HG03432 (cell line): Measurements from ENCODE around the gene GCH1.
"Not testable (repeated sequence)": the region's sequence is repeated elsewhere in the genome, so short reads cannot be mapped to it uniquely, and the experiment has no call there.

Experiments
- ATAC-seq: cut with Tn5 transposase; IDR thresholded peaks from one replicate; pipeline ENCODE4 v1.9.1; 2021; ENCODE audit warnings: mild to moderate bottlenecking, moderate library complexity; ENCODE audit not compliant: unreplicated experiment

GCH1 gene

DNA sequence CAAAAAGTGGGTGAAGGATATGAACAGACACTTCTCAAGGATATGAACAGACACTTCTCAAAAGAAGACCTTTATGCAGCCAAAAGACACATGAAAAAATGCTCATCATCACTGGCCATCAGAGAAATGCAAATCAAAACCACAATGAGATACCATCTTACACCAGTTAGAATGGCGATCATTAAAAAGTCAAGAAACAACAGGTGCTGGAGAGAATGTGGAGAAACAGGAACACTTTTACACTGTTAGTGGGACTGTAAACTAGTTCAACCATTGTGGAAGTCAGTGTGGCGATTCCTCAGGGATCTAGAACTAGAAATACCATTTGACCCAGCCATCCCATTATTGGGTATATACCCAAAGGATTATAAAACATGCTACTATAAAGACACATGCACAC, 27.0 kb downstream of the GCH1 start:
- ATAC-seq, result not testable (repeated sequence)

- ATAC-seq, result not testable (repeated sequence)
These were observed 32.2 kb downstream of the GCH1 start for GRCh38 chr14:54870154-54871090.

- no peak for ATAC-seq
These were observed 35.6 kb downstream of the GCH1 start for GRCh38 chr14:54867011-54867410.

- no peak for ATAC-seq
These were observed 36.0 kb downstream of the GCH1 start for GRCh38 chr14:54866588-54866987.

- no peak for ATAC-seq
These were observed 38.1 kb downstream of the GCH1 start for GRCh38 chr14:54864526-54864925.

GRCh38 chr14:54857830-54858269, 44.8 kb downstream of the GCH1 start:
- ATAC-seq, result peak; percentile 81

GRCh38 chr14:54856152-54856551, 46.5 kb downstream of the GCH1 start:
- no peak for ATAC-seq

- peak; percentile 70 for ATAC-seq
These were observed 48.4 kb downstream of the GCH1 start for GRCh38 chr14:54854181-54854580.

DNA sequence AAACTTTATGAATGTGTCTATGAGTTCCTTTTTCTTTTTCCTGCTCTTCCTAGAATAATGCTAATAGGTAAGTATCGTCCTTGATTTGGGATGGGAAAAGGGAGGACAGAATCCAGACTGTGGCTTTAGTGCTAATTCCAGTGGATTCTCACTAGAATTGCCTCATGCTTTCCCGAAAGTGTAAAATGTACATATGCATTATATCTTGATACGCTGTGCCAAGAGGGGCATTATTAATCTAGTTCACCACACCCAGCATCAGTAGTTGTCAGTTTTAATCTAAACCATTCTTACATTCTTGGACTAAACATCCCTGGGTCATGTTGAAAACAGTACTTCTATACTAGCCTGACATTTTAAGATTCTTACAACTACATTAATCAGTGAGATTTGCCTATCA, 49.3 kb downstream of the GCH1 start:
- no peak for ATAC-seq

- ATAC-seq, result no peak
These were observed 50.4 kb downstream of the GCH1 start for GRCh38 chr14:54852215-54852614.

DNA sequence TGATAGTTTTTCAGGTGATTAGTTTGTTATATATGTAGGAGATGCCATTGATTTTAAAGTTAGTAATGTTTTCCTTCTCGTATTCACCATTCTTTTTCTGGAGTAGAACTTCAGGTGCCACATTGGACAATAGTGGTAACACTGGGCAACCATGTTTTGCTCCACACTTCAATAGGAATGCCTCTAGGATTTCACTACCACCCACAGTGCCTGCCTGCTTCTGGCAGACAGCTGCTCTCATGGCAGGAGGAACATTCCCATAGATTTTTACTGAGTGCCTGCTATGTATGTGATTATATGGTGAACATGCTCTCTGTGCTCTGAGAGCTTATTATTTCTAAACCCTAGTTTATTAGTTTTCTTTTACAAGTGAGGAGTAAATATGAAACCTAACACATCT, 53.7 kb downstream of the GCH1 start:
- no peak for ATAC-seq

DNA sequence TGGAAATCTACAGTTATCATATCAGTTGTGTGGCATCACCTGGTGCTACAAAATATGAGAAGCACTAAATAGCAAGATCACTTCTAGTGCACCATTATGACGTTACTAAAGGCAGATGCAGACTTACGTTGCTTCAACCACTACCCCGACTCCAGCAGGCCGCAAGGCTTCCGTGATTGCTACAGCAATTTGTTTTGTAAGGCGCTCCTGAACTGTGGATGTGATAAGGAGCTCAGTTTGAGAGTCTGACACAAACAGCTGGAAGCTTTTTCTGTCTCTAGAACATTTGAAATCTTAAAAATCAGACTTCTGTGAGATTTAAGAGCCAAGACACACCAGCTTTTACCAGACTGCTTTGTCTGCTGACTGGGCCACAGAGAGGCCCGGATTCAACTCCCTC, 57.0 kb downstream of the GCH1 start:
- no peak for ATAC-seq

GRCh38 chr14:54844479-54844878, 58.1 kb downstream of the GCH1 start:
- ATAC-seq, result no peak

DNA sequence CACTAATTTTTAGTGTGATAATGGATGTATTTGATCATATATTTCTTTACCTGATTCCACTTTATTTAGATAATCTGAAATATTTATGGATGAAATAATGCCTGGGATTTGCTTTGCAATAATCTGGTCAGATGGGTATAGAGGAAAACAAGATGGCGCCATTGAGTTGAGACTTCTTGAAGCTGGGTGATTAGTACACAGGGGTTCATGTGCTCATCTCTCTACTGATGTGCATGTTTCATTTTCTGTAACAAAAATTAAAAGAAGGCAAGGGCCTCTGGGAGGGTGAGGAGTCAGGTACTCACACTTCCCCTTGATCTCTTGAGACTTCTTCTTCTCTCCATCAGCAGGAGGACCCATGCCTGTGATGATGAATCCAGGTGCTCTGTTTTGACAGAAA, 61.8 kb downstream of the GCH1 start:
- ATAC-seq, result no peak

DNA sequence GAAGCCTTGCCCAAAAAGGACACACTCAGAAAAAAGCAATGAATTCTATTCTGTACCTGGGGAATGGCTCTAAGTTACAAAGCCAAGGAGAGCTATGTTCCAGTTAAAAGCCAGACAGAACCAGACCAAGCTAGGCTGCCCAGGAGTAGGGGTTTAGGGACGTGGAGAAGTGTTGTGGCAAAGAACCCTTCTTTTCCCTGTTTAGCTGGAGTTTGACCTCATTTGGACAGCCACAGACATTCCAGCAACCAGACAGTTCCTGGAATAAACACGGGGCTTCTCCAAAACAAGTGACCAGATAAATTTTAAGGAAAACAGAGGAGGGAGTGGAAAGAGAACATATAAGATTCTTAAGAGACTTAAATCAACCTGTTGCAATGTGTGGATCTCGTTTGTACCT, 62.3 kb downstream of the GCH1 start:
- ATAC-seq, result no peak

GRCh38 chr14:54839701-54840119, 62.9 kb downstream of the GCH1 start:
- ATAC-seq, result no peak

GRCh38 chr14:54838931-54839512, 63.6 kb downstream of the GCH1 start:
- ATAC-seq, result no peak

GRCh38 chr14:54837508-54838149, 65.0 kb downstream of the GCH1 start:
- ATAC-seq, result no peak

DNA sequence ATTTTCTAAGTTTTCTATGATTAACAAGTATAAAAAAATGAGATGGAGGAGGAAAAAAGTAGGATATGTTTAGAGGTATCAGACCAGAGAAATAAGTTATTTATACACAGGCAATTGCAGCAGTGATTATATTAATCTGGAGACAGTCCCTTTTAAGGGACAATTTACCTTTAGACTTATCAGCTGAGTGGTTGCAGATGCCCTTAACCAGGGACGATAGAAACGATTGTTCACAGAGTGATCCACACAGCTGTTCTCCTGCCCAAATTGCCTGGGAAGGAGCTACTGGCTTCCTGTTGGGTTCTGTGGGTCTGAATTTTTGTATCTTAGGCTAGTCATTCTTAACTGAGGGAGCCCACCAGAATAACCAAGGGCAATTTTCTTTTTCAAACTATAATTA, 66.4 kb downstream of the GCH1 start:
- ATAC-seq, result no peak

GRCh38 chr14:54834727-54835126, 67.9 kb downstream of the GCH1 start:
- no peak for ATAC-seq

DNA sequence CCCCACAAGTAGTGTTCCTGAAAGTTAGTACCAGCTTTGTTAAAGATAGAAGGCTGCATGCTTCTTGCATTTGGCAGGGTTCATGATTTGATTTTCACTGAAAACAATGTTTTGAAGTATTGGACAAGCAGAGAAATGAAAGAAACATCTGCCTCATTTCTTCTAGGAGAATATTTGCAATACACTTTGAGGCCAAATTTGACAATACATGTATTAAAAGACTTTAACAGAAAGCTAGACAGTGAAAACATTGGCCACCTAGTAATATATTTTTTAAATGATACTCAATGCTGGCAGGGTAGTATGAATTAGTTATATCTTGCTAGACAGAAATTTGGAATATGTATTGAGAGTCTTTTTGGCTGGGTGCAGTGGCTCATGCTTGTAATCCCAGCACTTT, 68.5 kb downstream of the GCH1 start:
- ATAC-seq, result no peak

GRCh38 chr14:54830650-54831049, 72.0 kb downstream of the GCH1 start:
- ATAC-seq, result no peak
